Measurements from ENCODE around the gene CD151.

Gene CD151

DNA sequence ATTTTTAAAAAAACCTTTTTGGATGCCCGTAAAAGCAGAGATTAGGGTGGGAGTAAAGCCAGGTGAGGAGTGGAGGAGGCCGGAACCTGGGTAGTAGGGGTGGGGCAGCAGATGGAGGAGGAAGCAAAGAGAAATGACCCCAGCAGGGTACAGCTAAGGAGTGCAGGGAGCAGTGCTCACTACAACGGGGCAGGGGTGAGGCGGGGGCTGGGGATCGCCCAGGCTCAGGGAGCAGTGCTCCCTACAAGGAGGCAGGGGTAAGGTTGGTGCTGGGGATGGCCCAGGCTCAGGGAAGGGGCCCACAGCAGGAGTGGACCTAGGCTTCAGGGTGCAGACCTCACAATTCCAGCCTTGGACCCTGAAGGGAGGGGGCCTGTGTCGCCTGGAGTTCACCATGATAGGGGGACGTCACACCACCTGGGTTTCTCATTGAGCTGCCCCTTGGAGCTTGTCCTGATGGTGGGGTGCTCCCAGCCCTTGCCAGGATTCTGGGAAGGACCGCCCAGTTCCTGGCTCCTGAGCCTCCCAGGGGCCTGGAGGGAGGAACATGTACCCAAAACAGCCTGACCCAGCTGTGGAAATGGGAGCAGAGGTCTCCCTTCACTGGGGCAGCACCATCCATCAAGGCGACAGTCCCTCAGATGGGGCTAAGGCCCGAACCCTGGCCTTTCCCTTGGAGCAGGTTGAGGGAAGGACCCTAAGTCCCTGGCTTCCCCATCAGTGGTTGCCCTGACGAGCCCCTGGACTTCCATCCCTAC is 16.9 kb upstream of the CD151 start:
- no peak for DNase-seq (ENCODE audit: low read depth)

GRCh38 chr11:816433-816779 is 16.3 kb upstream of the CD151 start:
- DNase-seq (ENCODE audit: low read depth) = no peak

DNA sequence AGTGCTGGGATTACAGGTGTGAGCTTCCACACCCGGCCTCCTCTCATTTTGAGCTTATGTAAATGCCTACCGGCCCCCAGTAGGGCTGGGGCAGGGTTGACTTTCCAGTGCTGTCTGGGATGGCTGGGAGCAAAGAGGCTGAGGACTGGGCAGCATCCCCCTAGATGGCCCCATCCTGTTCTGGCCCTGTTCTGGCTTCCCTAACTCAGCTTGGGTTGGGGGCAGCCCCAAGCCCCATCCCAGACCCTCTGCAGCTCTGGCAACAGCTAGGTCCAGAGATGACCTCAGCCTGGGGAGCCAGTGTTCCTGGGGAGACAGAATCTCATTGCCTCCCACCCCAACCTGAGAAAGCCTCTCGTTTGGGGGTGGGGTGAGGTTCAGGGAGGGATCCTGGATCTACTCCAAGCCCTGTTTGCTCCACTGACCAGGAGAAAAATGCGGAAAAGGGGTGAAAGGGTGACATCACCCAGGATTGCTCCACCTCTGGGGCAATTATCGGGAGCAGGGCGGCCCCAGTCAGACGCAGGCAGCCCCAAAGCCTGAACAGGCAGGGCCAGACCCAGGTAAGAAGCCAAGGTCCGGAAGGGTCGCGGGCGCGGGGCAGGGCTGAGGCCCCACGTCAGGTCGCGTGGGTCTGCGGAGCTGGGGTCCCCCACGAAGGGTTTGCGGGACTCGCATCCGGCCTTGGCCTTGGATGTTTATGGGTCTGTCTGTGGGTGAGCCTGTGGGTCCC is 14.2 kb upstream of the CD151 start, which contains the start of gene PNPLA2:
TSS of gene PNPLA2 (plus strand) at position 519 of the 733 bp plus-strand sequence. CDS start 805 bp downstream, outside the sequence.
- DNase-seq (ENCODE audit: low read depth) = no peak

- peak; percentile 86 for DNase-seq (ENCODE audit: low read depth)
Measured at GRCh38 chr11:819129-819931, 13.4 kb upstream of the CD151 start.

DNA sequence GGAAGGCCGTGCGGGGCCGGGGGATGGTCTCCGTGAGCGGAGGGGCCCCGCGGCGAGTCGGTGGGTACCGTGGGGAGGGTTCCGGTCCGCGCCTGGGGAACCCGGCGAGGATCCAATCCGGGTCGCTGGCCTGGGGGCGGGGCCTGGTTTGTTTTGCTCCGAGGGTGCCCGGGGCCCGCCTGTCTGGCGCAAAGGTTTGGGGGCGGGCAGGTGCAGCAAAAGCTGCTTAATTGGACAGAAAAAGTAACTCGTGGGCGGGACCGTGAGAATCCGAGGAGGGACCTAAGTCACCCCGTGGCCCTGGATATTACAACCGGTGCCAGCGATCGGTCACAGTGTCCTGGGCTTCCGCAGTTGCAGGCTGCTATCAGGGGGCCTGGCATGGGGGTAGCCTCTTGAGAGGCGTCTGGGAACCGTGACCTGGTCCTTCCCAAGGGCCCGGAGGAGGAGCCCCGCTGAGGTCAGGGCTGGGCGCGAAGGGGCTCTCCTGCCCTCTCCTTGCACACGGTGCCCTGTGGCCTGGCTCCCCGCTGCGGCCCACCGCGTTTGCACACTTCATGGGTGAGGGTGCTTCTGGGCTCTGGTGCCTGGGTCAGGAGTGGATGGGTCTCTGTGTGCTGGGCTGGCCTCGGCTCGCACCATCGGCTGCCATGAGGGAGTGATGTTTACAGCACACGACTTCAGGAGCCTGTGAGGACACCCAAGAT is 12.7 kb upstream of the CD151 start:
- DNase-seq (ENCODE audit: low read depth) = peak; percentile 80

DNA sequence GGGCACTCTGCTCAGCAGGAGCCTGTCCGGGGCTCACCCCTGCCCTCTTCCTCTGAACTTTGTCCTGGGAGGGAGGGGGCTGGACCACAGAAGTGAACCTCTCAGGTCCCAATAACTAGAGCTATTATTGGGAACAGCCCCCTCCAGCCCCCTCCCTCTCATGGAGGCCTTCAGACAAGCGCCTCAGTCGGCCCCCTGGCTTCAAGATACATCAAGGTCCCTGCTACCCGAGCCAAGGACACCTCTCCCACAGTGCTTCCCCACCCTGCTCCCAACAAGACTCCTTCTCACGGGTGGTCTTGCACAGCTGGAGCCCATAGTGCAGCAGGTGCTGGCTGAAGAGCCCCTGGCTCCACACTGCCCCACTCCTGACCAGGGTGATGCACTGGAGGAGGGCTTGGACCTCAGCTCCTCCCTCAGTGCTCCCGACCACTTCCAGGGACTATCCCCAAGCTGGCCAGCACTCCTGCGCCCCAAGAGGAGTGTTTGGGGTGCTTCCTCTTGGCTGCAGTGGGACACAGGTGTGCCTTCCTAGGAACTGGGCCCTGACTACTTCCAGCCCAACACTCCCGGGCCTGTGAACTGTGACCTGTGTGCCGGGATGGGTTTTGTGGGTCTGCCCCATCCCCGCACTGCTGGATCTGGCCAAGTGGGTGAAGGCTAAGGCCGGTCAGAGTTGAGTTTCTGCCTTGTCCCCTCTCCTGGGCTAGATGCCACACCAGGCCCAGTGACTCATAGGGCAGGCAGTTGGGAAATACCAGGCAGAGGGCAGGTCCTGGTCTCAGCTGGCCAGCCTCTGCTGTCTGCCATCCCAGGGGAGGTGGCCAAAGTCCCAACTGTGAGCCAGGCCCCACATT is 11.9 kb upstream of the CD151 start:
- no peak for DNase-seq (ENCODE audit: low read depth)

GRCh38 chr11:821512-822371 is 11.0 kb upstream of the CD151 start:
- DNase-seq (ENCODE audit: low read depth) = no peak

DNA sequence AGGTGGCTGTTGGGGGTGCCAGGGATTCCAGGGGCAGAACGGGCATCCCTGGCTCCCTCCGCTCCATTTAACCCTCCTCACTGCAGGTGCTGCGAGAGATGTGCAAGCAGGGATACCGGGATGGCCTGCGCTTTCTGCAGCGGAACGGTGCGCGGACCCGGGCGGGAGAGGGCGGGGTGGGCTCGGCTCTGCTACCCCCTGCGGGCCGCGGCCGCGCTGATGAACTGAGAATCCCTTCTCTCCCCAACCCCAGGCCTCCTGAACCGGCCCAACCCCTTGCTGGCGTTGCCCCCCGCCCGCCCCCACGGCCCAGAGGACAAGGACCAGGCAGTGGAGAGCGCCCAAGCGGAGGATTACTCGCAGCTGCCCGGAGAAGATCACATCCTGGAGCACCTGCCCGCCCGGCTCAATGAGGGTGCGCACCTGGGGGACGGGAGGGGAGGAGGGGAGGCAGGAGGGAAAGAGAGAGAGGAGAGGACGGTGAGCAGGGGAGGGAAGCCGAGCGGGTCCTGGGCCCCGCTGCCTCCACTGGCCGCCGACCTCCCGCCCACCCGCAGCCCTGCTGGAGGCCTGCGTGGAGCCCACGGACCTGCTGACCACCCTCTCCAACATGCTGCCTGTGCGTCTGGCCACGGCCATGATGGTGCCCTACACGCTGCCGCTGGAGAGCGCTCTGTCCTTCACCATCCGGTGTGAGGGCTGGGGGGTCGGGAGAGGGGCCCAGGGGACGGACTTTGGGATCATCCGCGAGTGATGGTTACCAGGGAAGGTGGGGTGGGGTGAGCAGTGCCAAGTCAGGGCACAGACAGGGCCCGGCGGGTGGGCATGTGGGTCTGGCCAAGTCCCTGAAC is 9.1 kb upstream of the CD151 start:
- DNase-seq (ENCODE audit: low read depth) = no peak

- no peak for DNase-seq (ENCODE audit: low read depth)
Measured at GRCh38 chr11:824292-824880, 8.4 kb upstream of the CD151 start.

DNA sequence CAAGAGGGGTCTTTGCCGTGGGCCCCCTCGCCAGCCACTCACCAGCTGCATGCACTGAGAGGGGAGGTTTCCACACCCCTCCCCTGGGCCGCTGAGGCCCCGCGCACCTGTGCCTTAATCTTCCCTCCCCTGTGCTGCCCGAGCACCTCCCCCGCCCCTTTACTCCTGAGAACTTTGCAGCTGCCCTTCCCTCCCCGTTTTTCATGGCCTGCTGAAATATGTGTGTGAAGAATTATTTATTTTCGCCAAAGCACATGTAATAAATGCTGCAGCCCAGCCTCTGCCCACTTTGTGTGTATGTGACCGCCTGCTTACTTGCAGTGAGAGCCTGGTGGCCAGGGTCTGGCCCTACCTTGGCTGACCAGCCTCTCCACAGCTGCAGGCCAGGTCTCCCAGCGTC is 7.8 kb upstream of the CD151 start:
- DNase-seq (ENCODE audit: low read depth) = no peak

- no peak for DNase-seq (ENCODE audit: low read depth)
Measured at GRCh38 chr11:825366-826226, 7.2 kb upstream of the CD151 start.

DNA sequence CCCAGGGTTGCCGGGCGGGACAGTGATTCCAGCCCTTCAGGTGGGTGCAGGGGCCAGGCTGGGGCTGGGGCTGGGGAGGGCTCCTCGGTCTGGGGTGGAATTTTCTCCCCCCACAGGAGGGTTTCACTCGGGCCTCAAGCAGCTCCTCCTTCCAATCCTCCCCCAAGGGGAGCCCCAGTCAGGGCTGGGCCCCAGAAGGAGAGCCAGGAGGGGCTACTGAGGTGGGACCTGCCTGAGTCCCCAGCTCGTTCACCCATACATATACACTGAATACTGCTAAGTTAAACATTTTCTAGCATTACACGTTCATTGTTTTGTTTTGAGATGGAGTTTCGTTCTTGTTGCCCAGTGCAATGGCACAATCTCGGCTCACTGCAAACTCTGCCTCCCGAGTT is 6.5 kb upstream of the CD151 start:
- no peak for DNase-seq (ENCODE audit: low read depth)

GRCh38 chr11:826836-827145 is 6.0 kb upstream of the CD151 start:
- DNase-seq (ENCODE audit: low read depth) = no peak

- DNase-seq (ENCODE audit: low read depth) = no peak
Measured at GRCh38 chr11:827146-827896, 5.4 kb upstream of the CD151 start.

DNA sequence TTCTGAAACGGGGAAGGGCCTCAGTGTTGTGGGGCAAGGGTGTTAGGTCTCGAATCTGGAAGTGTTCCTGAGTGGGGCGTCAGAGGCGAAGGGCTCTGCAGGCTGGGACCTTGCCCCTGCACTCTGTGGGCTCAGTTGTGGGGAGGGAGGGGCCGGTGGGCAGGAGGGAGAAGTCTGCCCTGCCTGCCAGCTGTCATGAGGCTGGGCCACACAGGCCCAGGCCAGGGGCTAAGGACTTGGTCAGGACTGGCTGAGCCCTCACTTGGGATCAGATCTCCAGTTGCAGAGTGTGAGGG is 4.9 kb upstream of the CD151 start, which contains the start of gene CRACR2B:
TSS of gene CRACR2B (plus strand) at position 23 of the 296 bp plus-strand sequence. CDS start 689 bp downstream, outside the sequence.
- no peak for DNase-seq (ENCODE audit: low read depth)

- DNase-seq (ENCODE audit: low read depth) = no peak
Measured at GRCh38 chr11:828506-829175, 4.1 kb upstream of the CD151 start.

Measured in stimulated activated CD8-positive, alpha-beta memory T cell treated with anti-CD3 and anti-CD28 coated beads, Interleukin-12 subunit alpha, Interleukin-12 subunit beta, amount 100 ng/mL, for 4 hours (primary cell).